GM20000 (cell line): ENCODE results near the gene PTPN3.

ENCODE experiments used
- DNase-seq: peaks from one replicate; pipeline ENCODE4 v3.0.0; 2012; ENCODE audit warnings: low spot score
- CTCF ChIP-seq: IDR thresholded peaks from 2 replicates; pipeline ENCODE4 v1.5.1; 2012; ENCODE audit warnings: mild to moderate bottlenecking, control low read depth; ENCODE audit errors: extremely low read depth, missing control alignments

PTPN3 gene

GRCh38 chr9:109331353-109331752, 166.8 kb downstream of the PTPN3 start:
- DNase-seq, result no peak
- no peak for TF ChIP-seq CTCF

- no peak for DNase-seq
- TF ChIP-seq CTCF, result no peak
Observed at GRCh38 chr9:109329638-109330258, 168.4 kb downstream of the PTPN3 start.

GRCh38 chr9:109328978-109329637, 169.0 kb downstream of the PTPN3 start:
- no peak for DNase-seq
- no peak for TF ChIP-seq CTCF
